Spleen (tissue), 7 donors: ENCODE measurements around the gene IQCE.

ENCODE experiments used
- CTCF ChIP-seq, 11 experiments: fragments of 200-600 bp in 7 of 11; fragments of 450-650 bp in 4 of 11; sonication (generic) in 4 of 11; IDR thresholded peaks in 8 of 11; conservative IDR thresholded peaks in 3 of 11; 1 replicate in 7 of 11; 2 replicates in 4 of 11; pipeline versions ENCODE4 v1.4.0 to v1.8.0; 2016 to 2021; ENCODE audit warnings: antibody characterized with exemption in 11 of 11, inconsistent platforms in 4 of 11, mild to moderate bottlenecking in 1 of 11
- POLR2A ChIP-seq, 3 donors: fragments of 450-650 bp; IDR thresholded peaks; one replicate each; pipeline ENCODE4 v1.5.1; 2017; ENCODE audit warnings: antibody characterized with exemption in 3 of 3, mild to moderate bottlenecking in 1 of 3
- POLR2AphosphoS5 ChIP-seq, 3 donors: sonication (generic); formaldehyde crosslinking; IDR thresholded peaks; one replicate each; pipeline ENCODE4 v1.5.1; 2017; ENCODE audit warnings: antibody characterized with exemption in 3 of 3
- donor health status: DM: no; HTN: no; CAD: no; lungs with moderate emphysema.
- donor health status: DM: no; HTN: no; CAD: no.
- donor health status: DM: no; HTN: no; CAD: no.

GRCh38 chr7:2582006-2582735 lies 23.4 kb downstream of the IQCE start:
- TF ChIP-seq POLR2AphosphoS5 (IDR thresholded peaks at IDR 0.05) = no peak
- TF ChIP-seq CTCF (IDR thresholded peaks at IDR 0.05 in 8 of 11, conservative IDR thresholded peaks at IDR 0.05 in 3 of 11) = no peak
- no peak for TF ChIP-seq POLR2A (IDR thresholded peaks at IDR 0.05)
